Panc1 (cell line): ENCODE results near the gene RPF1.

Experiments used
- TF ChIP-seq, protein P1 (sequence below): fragments of 450-650 bp; IDR thresholded peaks from 2 replicates; pipeline ENCODE4 v1.5.1; 2017; ENCODE audit warnings: mild to moderate bottlenecking
- TF ChIP-seq, protein P2 (sequence below), 2 experiments: IDR thresholded peaks; 2 replicates each; pipeline ENCODE4 v1.6.1; 2011 to 2012; ENCODE audit warnings: low read depth in 2 of 2, control low read depth in 1 of 2, low read length in 1 of 2, mild to moderate bottlenecking in 1 of 2, moderate library complexity in 1 of 2; ENCODE audit not compliant: insufficient read depth in 1 of 2

DNA sequence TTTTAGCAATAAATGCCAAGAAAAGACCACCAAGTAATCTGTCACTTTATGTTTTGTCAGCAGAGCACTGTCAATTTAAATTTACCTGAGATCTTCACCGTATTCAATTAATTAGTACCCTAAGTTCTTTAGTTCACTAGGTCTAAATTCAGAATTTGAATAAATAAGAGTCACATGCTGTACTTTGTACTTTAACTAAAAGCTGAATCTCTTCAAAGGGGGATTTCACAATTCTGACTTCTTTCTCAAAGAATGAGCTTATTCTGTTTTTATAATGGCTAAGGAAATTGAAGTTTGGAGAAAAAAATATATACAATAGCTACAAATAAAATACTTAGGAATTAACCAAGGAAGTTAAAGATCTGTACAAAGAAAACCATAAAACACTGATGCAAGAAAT, 29.4 kb downstream of the RPF1 start:
- TF ChIP-seq, protein P1, sequence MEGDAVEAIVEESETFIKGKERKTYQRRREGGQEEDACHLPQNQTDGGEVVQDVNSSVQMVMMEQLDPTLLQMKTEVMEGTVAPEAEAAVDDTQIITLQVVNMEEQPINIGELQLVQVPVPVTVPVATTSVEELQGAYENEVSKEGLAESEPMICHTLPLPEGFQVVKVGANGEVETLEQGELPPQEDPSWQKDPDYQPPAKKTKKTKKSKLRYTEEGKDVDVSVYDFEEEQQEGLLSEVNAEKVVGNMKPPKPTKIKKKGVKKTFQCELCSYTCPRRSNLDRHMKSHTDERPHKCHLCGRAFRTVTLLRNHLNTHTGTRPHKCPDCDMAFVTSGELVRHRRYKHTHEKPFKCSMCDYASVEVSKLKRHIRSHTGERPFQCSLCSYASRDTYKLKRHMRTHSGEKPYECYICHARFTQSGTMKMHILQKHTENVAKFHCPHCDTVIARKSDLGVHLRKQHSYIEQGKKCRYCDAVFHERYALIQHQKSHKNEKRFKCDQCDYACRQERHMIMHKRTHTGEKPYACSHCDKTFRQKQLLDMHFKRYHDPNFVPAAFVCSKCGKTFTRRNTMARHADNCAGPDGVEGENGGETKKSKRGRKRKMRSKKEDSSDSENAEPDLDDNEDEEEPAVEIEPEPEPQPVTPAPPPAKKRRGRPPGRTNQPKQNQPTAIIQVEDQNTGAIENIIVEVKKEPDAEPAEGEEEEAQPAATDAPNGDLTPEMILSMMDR: no peak
- TF ChIP-seq, protein P2, sequence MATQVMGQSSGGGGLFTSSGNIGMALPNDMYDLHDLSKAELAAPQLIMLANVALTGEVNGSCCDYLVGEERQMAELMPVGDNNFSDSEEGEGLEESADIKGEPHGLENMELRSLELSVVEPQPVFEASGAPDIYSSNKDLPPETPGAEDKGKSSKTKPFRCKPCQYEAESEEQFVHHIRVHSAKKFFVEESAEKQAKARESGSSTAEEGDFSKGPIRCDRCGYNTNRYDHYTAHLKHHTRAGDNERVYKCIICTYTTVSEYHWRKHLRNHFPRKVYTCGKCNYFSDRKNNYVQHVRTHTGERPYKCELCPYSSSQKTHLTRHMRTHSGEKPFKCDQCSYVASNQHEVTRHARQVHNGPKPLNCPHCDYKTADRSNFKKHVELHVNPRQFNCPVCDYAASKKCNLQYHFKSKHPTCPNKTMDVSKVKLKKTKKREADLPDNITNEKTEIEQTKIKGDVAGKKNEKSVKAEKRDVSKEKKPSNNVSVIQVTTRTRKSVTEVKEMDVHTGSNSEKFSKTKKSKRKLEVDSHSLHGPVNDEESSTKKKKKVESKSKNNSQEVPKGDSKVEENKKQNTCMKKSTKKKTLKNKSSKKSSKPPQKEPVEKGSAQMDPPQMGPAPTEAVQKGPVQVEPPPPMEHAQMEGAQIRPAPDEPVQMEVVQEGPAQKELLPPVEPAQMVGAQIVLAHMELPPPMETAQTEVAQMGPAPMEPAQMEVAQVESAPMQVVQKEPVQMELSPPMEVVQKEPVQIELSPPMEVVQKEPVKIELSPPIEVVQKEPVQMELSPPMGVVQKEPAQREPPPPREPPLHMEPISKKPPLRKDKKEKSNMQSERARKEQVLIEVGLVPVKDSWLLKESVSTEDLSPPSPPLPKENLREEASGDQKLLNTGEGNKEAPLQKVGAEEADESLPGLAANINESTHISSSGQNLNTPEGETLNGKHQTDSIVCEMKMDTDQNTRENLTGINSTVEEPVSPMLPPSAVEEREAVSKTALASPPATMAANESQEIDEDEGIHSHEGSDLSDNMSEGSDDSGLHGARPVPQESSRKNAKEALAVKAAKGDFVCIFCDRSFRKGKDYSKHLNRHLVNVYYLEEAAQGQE (IDR thresholded peaks at IDR 0.05; ENCODE audit: insufficient read depth in 1 of 2, low read depth in 2 of 2, low read length in 1 of 2): no peak
